Osteoblast (primary cell): ENCODE data around the gene ZSCAN20. TPM values are rescaled to one million over a fixed set of nuclear protein-coding genes. Genes with fewer than 3 reads are reported as not detected.

Experiments
- DNase-seq: peaks from one replicate; pipeline ENCODE4 v3.0.0; 2011; ENCODE audit warnings: low spot score, mixed read lengths; ENCODE audit not compliant: insufficient read length; ENCODE audit errors: missing footprints
- H2AFZ ChIP-seq: 2 replicates; pipeline ENCODE4 v1.6.0; 2011; ENCODE audit warnings: mild to moderate bottlenecking, low read length
- H3K27ac ChIP-seq: 2 replicates; pipeline ENCODE4 v1.5.1; 2011; ENCODE audit warnings: mild to moderate bottlenecking, low read depth, low read length, moderate library complexity
- H3K27me3 ChIP-seq: 2 replicates; pipeline ENCODE4 v1.6.0; 2012; ENCODE audit warnings: mild to moderate bottlenecking, control low read depth, inconsistent platforms, low read length, moderate library complexity; ENCODE audit not compliant: insufficient read depth
- H3K36me3 ChIP-seq: 2 replicates; pipeline ENCODE4 v1.5.1; 2011; ENCODE audit warnings: mild to moderate bottlenecking, low read length, control low read depth, moderate library complexity; ENCODE audit not compliant: insufficient read depth
- H3K4me1 ChIP-seq: 2 replicates; pipeline ENCODE4 v1.5.1; 2011; ENCODE audit warnings: mild to moderate bottlenecking, low read length, control low read depth, moderate library complexity; ENCODE audit not compliant: insufficient read depth
- H3K4me2 ChIP-seq: 2 replicates; pipeline ENCODE4 v1.6.0; 2011; ENCODE audit warnings: mild to moderate bottlenecking, low read length; ENCODE audit not compliant: insufficient read depth
- H3K4me3 ChIP-seq: fragments of 200-600 bp; sonication (generic); 3 replicates; pipeline ENCODE4 v1.5.1; 2012; ENCODE audit warnings: mild to moderate bottlenecking, low read length, inconsistent platforms; ENCODE audit not compliant: insufficient read depth
- H3K79me2 ChIP-seq: 2 replicates; pipeline ENCODE4 v1.6.0; 2012; ENCODE audit warnings: mild to moderate bottlenecking, low read length, control low read depth, inconsistent platforms; ENCODE audit not compliant: insufficient read depth
- H3K9me3 ChIP-seq: 2 replicates; pipeline ENCODE4 v1.5.1; 2011; ENCODE audit warnings: low read depth, low read length, control low read depth
- H4K20me1 ChIP-seq: 2 replicates; pipeline ENCODE4 v1.6.0; 2012; ENCODE audit warnings: mild to moderate bottlenecking, low read length, control low read depth; ENCODE audit not compliant: insufficient read depth
- total RNA-seq: library from RNA; depleted of rRNA; stranded (reverse); fragments of >200 nt; gene quantifications from 2 replicates; pipeline ENCODE4 v1.2.3, GENCODE V29; 2012
- TF ChIP-seq, protein P1 (sequence below): IDR thresholded peaks from 2 replicates; pipeline ENCODE4 v1.5.1; 2011; ENCODE audit warnings: mild to moderate bottlenecking, low read depth, low read length, moderate library complexity; ENCODE audit errors: extremely low read depth

The ZSCAN20 gene
- total RNA-seq, 1 donor = 9.8 TPM

- H2AFZ ChIP-seq = no peak overlapping the region
- TF ChIP-seq, protein P1, sequence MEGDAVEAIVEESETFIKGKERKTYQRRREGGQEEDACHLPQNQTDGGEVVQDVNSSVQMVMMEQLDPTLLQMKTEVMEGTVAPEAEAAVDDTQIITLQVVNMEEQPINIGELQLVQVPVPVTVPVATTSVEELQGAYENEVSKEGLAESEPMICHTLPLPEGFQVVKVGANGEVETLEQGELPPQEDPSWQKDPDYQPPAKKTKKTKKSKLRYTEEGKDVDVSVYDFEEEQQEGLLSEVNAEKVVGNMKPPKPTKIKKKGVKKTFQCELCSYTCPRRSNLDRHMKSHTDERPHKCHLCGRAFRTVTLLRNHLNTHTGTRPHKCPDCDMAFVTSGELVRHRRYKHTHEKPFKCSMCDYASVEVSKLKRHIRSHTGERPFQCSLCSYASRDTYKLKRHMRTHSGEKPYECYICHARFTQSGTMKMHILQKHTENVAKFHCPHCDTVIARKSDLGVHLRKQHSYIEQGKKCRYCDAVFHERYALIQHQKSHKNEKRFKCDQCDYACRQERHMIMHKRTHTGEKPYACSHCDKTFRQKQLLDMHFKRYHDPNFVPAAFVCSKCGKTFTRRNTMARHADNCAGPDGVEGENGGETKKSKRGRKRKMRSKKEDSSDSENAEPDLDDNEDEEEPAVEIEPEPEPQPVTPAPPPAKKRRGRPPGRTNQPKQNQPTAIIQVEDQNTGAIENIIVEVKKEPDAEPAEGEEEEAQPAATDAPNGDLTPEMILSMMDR = no peak
- no peak overlapping the region for H3K4me2 ChIP-seq
- H3K4me3 ChIP-seq = no peak overlapping the region
- no peaks in the 10 kb centered on the region for H3K36me3 ChIP-seq
- H3K9me3 ChIP-seq = no peaks in the 10 kb centered on the region
- peak; percentile 68 for DNase-seq
- peaks cover 4% of the 10 kb centered on the region for H3K4me1 ChIP-seq
- H3K27me3 ChIP-seq = no peaks in the 10 kb centered on the region
- no peak overlapping the region for H3K27ac ChIP-seq
- H4K20me1 ChIP-seq = no peaks in the 10 kb centered on the region
- H3K79me2 ChIP-seq = no peaks in the 10 kb centered on the region
These were observed 44.6 kb downstream of the ZSCAN20 start for GRCh38 chr1:33516891-33517567.

GRCh38 chr1:33517596-33518250 lies 45.3 kb downstream of the ZSCAN20 start:
- no peak overlapping the region for H3K27ac ChIP-seq
- H2AFZ ChIP-seq = peak overlapping the region; percentile 29
- H3K27me3 ChIP-seq = no peaks in the 10 kb centered on the region
- H3K9me3 ChIP-seq = no peaks in the 10 kb centered on the region
- peaks cover 4% of the 10 kb centered on the region for H3K4me1 ChIP-seq
- H3K4me2 ChIP-seq = peak overlapping the region; percentile 28
- H3K4me3 ChIP-seq = no peak overlapping the region
- H3K36me3 ChIP-seq = no peaks in the 10 kb centered on the region
- H4K20me1 ChIP-seq = no peaks in the 10 kb centered on the region
- peak; percentile 90 for DNase-seq
- TF ChIP-seq, protein P1 = no peak
- H3K79me2 ChIP-seq = no peaks in the 10 kb centered on the region

DNA sequence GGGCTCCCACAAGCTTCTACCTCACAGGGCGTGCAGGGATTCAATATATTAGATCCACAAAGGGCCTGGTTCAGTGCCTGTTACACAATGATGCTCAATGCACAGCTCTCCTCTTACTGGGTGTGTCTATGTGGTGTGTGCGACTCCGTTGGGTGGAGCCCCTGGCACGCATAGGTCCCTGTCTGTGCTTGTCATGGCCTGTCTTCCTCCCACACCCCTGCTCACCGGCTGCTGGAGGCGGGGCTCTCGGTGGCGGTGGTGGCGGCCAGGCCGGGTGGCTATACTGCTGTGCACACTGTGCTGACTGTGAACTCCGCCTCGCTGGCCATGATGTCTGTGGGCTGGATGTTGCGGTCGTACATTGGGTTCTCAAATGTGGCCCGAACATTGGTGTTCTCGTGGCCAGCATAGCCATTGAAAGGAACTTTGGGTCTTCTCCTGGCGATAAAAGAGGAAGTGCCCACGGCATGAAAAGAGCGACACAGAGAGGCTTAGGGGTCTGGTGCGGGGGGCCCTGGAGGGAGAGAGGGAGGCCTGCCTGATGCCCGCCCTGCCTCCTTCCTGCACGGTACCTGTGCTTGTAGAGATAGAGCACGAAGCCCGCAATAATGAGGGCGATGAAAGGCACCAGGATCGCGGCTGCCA lies 46.9 kb downstream of the ZSCAN20 start:
- no peak for DNase-seq
- H3K4me2 ChIP-seq = no peak overlapping the region
- peaks cover 4% of the 10 kb centered on the region for H3K4me1 ChIP-seq
- no peaks in the 10 kb centered on the region for H4K20me1 ChIP-seq
- TF ChIP-seq, protein P1 = no peak
- no peaks in the 10 kb centered on the region for H3K9me3 ChIP-seq
- no peak overlapping the region for H2AFZ ChIP-seq
- no peaks in the 10 kb centered on the region for H3K27me3 ChIP-seq
- no peak overlapping the region for H3K27ac ChIP-seq
- H3K4me3 ChIP-seq = no peak overlapping the region
- H3K79me2 ChIP-seq = no peaks in the 10 kb centered on the region
- H3K36me3 ChIP-seq = no peaks in the 10 kb centered on the region

GRCh38 chr1:33524586-33524985 lies 52.1 kb downstream of the ZSCAN20 start:
- Histone ChIP-seq H3K4me1 (no peaks in the 10 kb centered on the region), H4K20me1 (no peaks in the 10 kb centered on the region), H3K79me2 (no peaks in the 10 kb centered on the region), H3K27ac (no peak overlapping the region), H3K4me3 (no peak overlapping the region), H3K27me3 (no peaks in the 10 kb centered on the region), H2AFZ (no peak overlapping the region), H3K36me3 (no peaks in the 10 kb centered on the region), H3K4me2 (no peak overlapping the region), H3K9me3 (no peaks in the 10 kb centered on the region)
- TF ChIP-seq, protein P1 = no peak
- DNase-seq = no peak
